Fibroblast of lung (primary cell): ENCODE measurements around the gene EDN2. TPM values are rescaled to one million over a fixed set of nuclear protein-coding genes. Genes with fewer than 3 reads are reported as not detected.

Experiments
- DNase-seq, 2 donors: peaks; one replicate each; pipeline versions ENCODE4 v3.0.0 to v3.0.0-alpha.2; 2010; ENCODE audit warnings: low read depth in 2 of 2
- H2AFZ ChIP-seq: 2 replicates; pipeline ENCODE4 v1.5.1; 2012; ENCODE audit warnings: low read length, control low read depth, inconsistent platforms
- H3K27ac ChIP-seq: 2 replicates; pipeline ENCODE4 v1.5.1; 2011; ENCODE audit warnings: low read length, control low read depth; ENCODE audit not compliant: insufficient read depth
- H3K27me3 ChIP-seq: 2 replicates; pipeline ENCODE4 v1.5.1; 2011; ENCODE audit warnings: mild to moderate bottlenecking, low read length; ENCODE audit not compliant: control insufficient read depth, insufficient read depth
- H3K36me3 ChIP-seq: 2 replicates; pipeline ENCODE4 v1.5.1; 2011; ENCODE audit warnings: low read length; ENCODE audit not compliant: control insufficient read depth, insufficient read depth
- H3K4me1 ChIP-seq: 2 replicates; pipeline ENCODE4 v1.5.1; 2011; ENCODE audit warnings: low read length; ENCODE audit not compliant: control insufficient read depth, insufficient read depth; ENCODE audit errors: extremely low read depth
- H3K4me2 ChIP-seq: 2 replicates; pipeline ENCODE4 v1.5.1; 2011; ENCODE audit warnings: low read length, control low read depth; ENCODE audit not compliant: insufficient read depth; ENCODE audit errors: extremely low read depth
- H3K4me3 ChIP-seq, 4 experiments: fragments of 200-600 bp in 1 of 4; sonication (generic) in 1 of 4; replicated peaks in 1 of 4; 2 replicates each; pipeline ENCODE4 v1.5.1; 2011 to 2016; ENCODE audit warnings: low read length in 4 of 4, low read depth in 3 of 4, mild to moderate bottlenecking in 3 of 4, control low read depth in 2 of 4, inconsistent platforms in 1 of 4, mixed read lengths in 1 of 4; ENCODE audit not compliant: insufficient read depth in 1 of 4; ENCODE audit errors: control extremely low read depth in 1 of 4
- H3K79me2 ChIP-seq: 2 replicates; pipeline ENCODE4 v1.5.1; 2012; ENCODE audit warnings: mild to moderate bottlenecking, low read length, inconsistent platforms; ENCODE audit not compliant: control insufficient read depth, insufficient read depth
- H3K9ac ChIP-seq: 2 replicates; pipeline ENCODE4 v1.5.1; 2011; ENCODE audit warnings: mild to moderate bottlenecking, low read length, control low read depth; ENCODE audit not compliant: insufficient read depth
- H3K9me3 ChIP-seq: 2 replicates; pipeline ENCODE4 v1.5.1; 2012; ENCODE audit warnings: low read depth, low read length; ENCODE audit not compliant: control insufficient read depth, insufficient read depth
- H4K20me1 ChIP-seq: 2 replicates; pipeline ENCODE4 v1.5.1; 2011; ENCODE audit warnings: low read length; ENCODE audit not compliant: control insufficient read depth, insufficient read depth; ENCODE audit errors: extremely low read depth
- CTCF ChIP-seq, 2 donors: IDR thresholded peaks in 1 of 2; conservative IDR thresholded peaks in 1 of 2; 1 replicate in 1 of 2; 2 replicates in 1 of 2; pipeline ENCODE4 v1.5.1; 2011 to 2012; ENCODE audit warnings: low read length in 2 of 2, control low read depth in 1 of 2, inconsistent platforms in 1 of 2, low read depth in 1 of 2, mild to moderate bottlenecking in 1 of 2
- EZH2 ChIP-seq: IDR thresholded peaks from 2 replicates; pipeline ENCODE4 v1.5.1; 2012; ENCODE audit warnings: low read length, control low read depth, mild to moderate bottlenecking; ENCODE audit errors: missing control alignments
- polyA plus RNA-seq, 2 donors: library from polyadenylated mRNA; depleted of rRNA in 1 of 2; stranded (reverse) in 1 of 2; unstranded in 1 of 2; fragments of >200 nt; gene quantifications; 2 replicates each; pipeline ENCODE4 v1.2.1, GENCODE V29; 2011 to 2012; ENCODE audit warnings: missing spikeins in 1 of 2
- total RNA-seq: library from RNA; depleted of rRNA; stranded (reverse); fragments of >200 nt; gene quantifications from 2 replicates; pipeline ENCODE4 v1.2.1, GENCODE V29; 2014

EDN2 gene
- total and polyA plus RNA-seq, 2 donors (not counting 1 experiment from before 2014, with no cell fraction given): not detected

GRCh38 chr1:41525891-41526587 lies 41.6 kb upstream of the EDN2 start:
- Histone ChIP-seq H3K9me3 (no peaks in the 10 kb centered on the region), H3K9ac (no peak overlapping the region), H3K4me3 (no peak overlapping the region), H3K27me3 (no peaks in the 10 kb centered on the region), H3K79me2 (no peaks in the 10 kb centered on the region), H3K4me1 (no peaks in the 10 kb centered on the region), H3K27ac (no peak overlapping the region), H3K36me3 (no peaks in the 10 kb centered on the region), H4K20me1 (no peaks in the 10 kb centered on the region), H2AFZ (no peak overlapping the region), H3K4me2 (no peak overlapping the region)
- TF ChIP-seq EZH2 (no peak), CTCF (conservative IDR thresholded peaks at IDR 0.05 in 1 of 2, IDR thresholded peaks at IDR 0.05 in 1 of 2; ENCODE audit: low read depth in 1 of 2, low read length in 2 of 2) (no peak)
- DNase-seq: no peak

- Histone ChIP-seq H3K36me3 (no peaks in the 10 kb centered on the region), H3K27me3 (no peaks in the 10 kb centered on the region), H4K20me1 (no peaks in the 10 kb centered on the region), H3K27ac (no peak overlapping the region), H3K4me1 (no peaks in the 10 kb centered on the region), H3K9me3 (no peaks in the 10 kb centered on the region), H3K4me2 (no peak overlapping the region), H2AFZ (no peak overlapping the region), H3K4me3 (no peak overlapping the region), H3K9ac (no peak overlapping the region), H3K79me2 (no peaks in the 10 kb centered on the region)
- DNase-seq: no peak
- TF ChIP-seq CTCF (conservative IDR thresholded peaks at IDR 0.05 in 1 of 2, IDR thresholded peaks at IDR 0.05 in 1 of 2; ENCODE audit: low read depth in 1 of 2, low read length in 2 of 2) (no peak), EZH2 (no peak)
Observed at GRCh38 chr1:41524676-41525675, 40.5 kb upstream of the EDN2 start.

GRCh38 chr1:41523949-41524675 lies 39.6 kb upstream of the EDN2 start:
- Histone ChIP-seq H3K4me2 (no peak overlapping the region), H3K79me2 (no peaks in the 10 kb centered on the region), H2AFZ (no peak overlapping the region), H3K27me3 (no peaks in the 10 kb centered on the region), H3K9me3 (no peaks in the 10 kb centered on the region), H3K27ac (no peak overlapping the region), H3K36me3 (no peaks in the 10 kb centered on the region), H3K9ac (no peak overlapping the region), H3K4me3 (no peak overlapping the region), H4K20me1 (no peaks in the 10 kb centered on the region), H3K4me1 (no peaks in the 10 kb centered on the region)
- no peak for DNase-seq
- TF ChIP-seq EZH2 (no peak), CTCF (conservative IDR thresholded peaks at IDR 0.05 in 1 of 2, IDR thresholded peaks at IDR 0.05 in 1 of 2; ENCODE audit: low read depth in 1 of 2, low read length in 2 of 2) (no peak)
